Skeletal muscle tissue (tissue), 4 donors: ENCODE data around the gene CDK14. TPM values are rescaled to one million over a fixed set of nuclear protein-coding genes. Genes with fewer than 3 reads are reported as not detected.
"Not testable (repeated sequence)": the region's sequence is repeated elsewhere in the genome, so short reads cannot be mapped to it uniquely, and the experiment has no call there.

ENCODE experiments used
- H3K27ac ChIP-seq: one replicate; pipeline ENCODE4 v1.7.0; 2013; ENCODE audit warnings: mild to moderate bottlenecking, low read depth, low read length, inconsistent platforms
- H3K27me3 ChIP-seq, 3 donors: one replicate each; pipeline ENCODE4 v1.7.0; 2013; ENCODE audit warnings: low read length in 3 of 3; ENCODE audit not compliant: control insufficient read depth in 3 of 3, insufficient read depth in 3 of 3
- H3K36me3 ChIP-seq, 3 donors: one replicate each; pipeline ENCODE4 v1.7.0; 2013; ENCODE audit warnings: low read length in 3 of 3; ENCODE audit not compliant: control insufficient read depth in 3 of 3, insufficient read depth in 3 of 3
- H3K4me1 ChIP-seq, 3 donors: one replicate each; pipeline ENCODE4 v1.7.0; 2013; ENCODE audit warnings: low read length in 3 of 3, mild to moderate bottlenecking in 3 of 3; ENCODE audit not compliant: control insufficient read depth in 3 of 3, insufficient read depth in 3 of 3
- H3K4me3 ChIP-seq, 3 donors: one replicate each; pipeline ENCODE4 v1.7.0; 2013; ENCODE audit warnings: low read length in 3 of 3
- H3K9ac ChIP-seq, 3 donors: one replicate each; pipeline ENCODE4 v1.7.0; 2013; ENCODE audit warnings: low read length in 3 of 3, mild to moderate bottlenecking in 3 of 3, moderate library complexity in 2 of 3, low read depth in 1 of 3
- H3K9me3 ChIP-seq, 3 donors: one replicate each; pipeline ENCODE4 v1.7.0; 2013; ENCODE audit warnings: low read length in 3 of 3; ENCODE audit not compliant: control insufficient read depth in 3 of 3
- total RNA-seq: library from RNA; depleted of rRNA; stranded (reverse); fragments of >200 nt; gene quantifications from one replicate; pipeline ENCODE4 v1.2.3, GENCODE V29; 2014
- donor health status: Osteomylitis.

Gene CDK14
- total RNA-seq, 1 donor from 2014 or later = 25.1 TPM

DNA sequence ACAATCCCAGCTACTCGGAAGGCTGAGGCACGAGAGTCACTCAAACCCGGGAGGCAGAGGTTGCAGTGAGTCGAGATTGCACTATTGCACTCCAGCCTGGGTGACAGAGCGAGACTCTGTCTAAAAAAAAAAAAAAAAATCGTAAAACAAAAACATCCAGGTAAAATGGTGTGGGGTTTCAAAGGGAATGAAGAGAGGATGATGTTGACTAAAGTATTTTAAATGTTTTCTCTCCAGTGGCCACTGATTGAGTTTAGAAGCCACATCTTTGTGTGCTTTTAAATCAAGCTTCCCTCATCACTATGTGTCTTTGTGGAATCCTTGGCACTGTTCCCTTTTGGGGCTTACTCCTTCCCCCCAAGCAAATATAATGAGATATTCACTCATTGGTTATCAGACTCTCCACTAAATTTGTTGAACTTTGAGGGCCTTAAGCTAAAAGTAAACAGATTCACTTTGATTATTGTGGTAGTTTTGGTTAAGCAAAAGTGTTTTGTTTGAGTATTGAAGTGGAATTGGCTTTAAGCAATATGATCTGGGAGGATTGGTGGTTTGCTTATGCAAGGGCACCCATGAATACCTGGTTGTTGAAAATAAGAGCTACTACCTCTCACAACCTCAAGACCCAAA, 162.9 kb downstream of the CDK14 start:
- no peak overlapping the region for H3K27ac ChIP-seq
- H3K9ac ChIP-seq = no peak overlapping the region
- H3K36me3 ChIP-seq = no peaks in the 10 kb centered on the region
- H3K4me3 ChIP-seq = no peak overlapping the region
- H3K9me3 ChIP-seq = no peaks in the 10 kb centered on the region
- H3K4me1 ChIP-seq = no peaks in the 10 kb centered on the region
- H3K27me3 ChIP-seq = no peaks in the 10 kb centered on the region

DNA sequence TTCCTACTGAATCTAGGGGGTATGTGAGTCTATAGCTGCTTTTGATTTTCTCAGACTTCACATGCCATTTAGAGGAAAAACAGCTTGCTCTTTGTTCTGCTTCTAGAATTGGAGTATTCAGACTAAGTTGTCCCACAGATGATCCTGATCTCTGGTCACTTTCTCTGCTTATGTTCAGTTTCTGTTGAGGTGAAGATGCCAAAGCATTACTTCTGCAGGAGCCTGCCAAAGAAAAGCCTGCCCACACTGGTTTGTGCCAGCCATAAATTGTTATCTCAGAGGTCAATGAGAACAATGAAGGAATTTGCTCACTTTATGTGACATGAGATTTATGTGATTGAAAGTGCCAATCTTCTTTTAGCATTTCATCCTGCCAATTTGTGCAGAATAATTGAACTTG, 163.6 kb downstream of the CDK14 start:
- Histone ChIP-seq H3K9ac (no peak overlapping the region), H3K27me3 (no peaks in the 10 kb centered on the region), H3K4me1 (no peaks in the 10 kb centered on the region), H3K9me3 (no peaks in the 10 kb centered on the region), H3K36me3 (no peaks in the 10 kb centered on the region), H3K4me3 (no peak overlapping the region), H3K27ac (no peak overlapping the region)

DNA sequence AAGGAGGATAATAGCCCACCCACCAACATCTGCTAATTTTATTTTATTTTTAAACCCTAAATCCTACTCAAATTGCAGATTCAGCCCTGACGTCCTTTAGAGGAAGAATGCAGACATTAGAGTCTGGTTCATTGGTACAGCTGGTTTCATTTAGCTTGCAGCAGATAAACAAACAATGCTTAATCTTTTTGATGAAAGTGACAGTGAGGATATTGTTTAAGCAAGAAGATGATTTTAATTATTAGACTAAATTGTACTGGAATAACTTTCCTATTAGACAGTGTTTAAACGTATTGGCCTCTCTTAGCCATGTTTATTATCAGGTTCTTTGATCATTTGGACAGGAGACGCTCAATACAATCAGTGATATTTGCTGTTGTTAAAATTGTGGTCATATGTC, 164.8 kb downstream of the CDK14 start:
- Histone ChIP-seq H3K27me3 (no peaks in the 10 kb centered on the region), H3K4me1 (no peaks in the 10 kb centered on the region), H3K4me3 (no peak overlapping the region), H3K9me3 (no peaks in the 10 kb centered on the region), H3K27ac (no peak overlapping the region), H3K36me3 (no peaks in the 10 kb centered on the region), H3K9ac (no peak overlapping the region)

DNA sequence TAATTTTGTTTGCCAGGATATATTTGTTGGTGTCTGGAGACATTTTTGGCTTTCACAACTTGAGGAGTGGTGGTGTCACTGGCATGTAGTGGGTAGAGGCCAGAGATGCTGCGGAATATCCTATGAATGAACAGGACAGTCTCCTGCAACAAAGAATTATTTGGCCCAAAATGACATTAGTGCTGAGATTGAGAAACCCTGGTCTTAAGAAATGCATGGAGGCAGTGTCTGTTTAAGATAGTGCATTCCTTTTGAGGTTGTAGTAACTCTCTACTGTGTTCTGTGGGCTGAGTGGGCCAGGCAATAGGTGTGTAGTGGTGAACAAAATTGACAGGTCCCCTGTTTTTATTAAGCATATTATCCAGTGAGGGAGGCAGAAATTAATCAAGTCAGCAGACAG, 165.5 kb downstream of the CDK14 start:
- Histone ChIP-seq H3K4me1 (peaks cover 0 to 2% (median 1%) of the 10 kb centered on the region in 3 donors), H3K36me3 (no peaks in the 10 kb centered on the region), H3K27ac (no peak overlapping the region), H3K27me3 (no peaks in the 10 kb centered on the region), H3K4me3 (no peak overlapping the region), H3K9ac (no peak overlapping the region), H3K9me3 (no peaks in the 10 kb centered on the region)

DNA sequence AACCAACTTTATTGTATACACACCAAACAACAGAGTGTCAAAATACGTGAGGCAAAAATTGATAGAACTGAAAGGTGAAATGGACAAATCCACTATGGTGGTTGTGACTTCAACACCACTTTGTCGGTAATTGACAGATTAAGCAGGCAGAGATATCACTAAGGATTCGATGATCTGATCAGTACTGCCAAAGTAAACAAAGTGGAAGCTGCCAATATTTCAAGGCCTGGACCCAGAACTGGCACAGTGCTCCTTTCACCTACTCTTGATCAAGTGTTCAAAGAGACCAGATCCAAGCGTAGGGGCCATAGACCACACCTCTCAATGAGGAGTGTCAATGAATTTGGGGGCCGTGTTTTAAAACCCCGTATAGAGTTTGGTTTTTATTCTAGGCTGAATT, 167.0 kb downstream of the CDK14 start:
- H3K4me1 ChIP-seq = peaks cover 0 to 9% (median 2%) of the 10 kb centered on the region in 3 donors
- H3K9me3 ChIP-seq = no peaks in the 10 kb centered on the region
- H3K9ac ChIP-seq = no peak overlapping the region
- H3K27ac ChIP-seq = no peak overlapping the region
- no peaks in the 10 kb centered on the region for H3K27me3 ChIP-seq
- no peaks in the 10 kb centered on the region for H3K36me3 ChIP-seq
- H3K4me3 ChIP-seq = no peak overlapping the region

DNA sequence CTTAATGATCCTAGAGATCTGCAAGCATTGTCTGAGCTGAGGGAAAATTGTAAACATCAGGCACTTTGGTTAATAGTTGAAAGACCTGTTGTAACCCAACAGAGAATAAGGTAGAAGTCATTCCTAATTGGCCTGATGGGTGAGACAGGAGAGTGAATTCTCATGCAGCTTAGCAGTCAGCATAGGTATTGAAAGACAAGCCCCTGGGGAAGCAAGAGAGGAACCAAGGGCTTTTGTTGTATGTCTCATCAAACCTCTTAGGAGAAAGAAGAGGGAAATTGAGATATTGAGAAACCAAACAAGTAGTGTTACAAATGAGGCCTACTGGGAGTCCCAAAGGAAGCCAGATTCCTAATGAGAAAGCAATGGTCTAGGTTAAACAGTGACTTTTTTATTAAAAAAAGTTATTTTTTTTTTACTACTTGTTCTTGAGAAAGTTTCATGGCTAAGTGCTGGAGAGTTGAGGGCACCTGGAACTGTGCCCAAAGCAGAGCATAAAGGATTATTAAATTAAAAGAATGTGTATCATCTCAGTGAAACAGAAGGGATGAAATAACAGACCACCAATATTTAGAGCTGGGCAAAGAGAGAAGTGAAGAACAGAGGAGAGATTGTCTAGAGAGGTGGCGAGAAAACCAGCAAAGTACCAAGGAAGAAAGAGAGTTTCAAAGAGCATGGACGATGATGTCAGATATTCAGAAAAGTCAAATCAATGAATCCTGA, 168.9 kb downstream of the CDK14 start:
- Histone ChIP-seq H3K4me3 (no peak overlapping the region), H3K27me3 (no peaks in the 10 kb centered on the region), H3K36me3 (no peaks in the 10 kb centered on the region), H3K4me1 (peaks cover 0 to 9% (median 2%) of the 10 kb centered on the region in 3 donors), H3K9ac (no peak overlapping the region), H3K9me3 (no peaks in the 10 kb centered on the region), H3K27ac (no peak overlapping the region)

DNA sequence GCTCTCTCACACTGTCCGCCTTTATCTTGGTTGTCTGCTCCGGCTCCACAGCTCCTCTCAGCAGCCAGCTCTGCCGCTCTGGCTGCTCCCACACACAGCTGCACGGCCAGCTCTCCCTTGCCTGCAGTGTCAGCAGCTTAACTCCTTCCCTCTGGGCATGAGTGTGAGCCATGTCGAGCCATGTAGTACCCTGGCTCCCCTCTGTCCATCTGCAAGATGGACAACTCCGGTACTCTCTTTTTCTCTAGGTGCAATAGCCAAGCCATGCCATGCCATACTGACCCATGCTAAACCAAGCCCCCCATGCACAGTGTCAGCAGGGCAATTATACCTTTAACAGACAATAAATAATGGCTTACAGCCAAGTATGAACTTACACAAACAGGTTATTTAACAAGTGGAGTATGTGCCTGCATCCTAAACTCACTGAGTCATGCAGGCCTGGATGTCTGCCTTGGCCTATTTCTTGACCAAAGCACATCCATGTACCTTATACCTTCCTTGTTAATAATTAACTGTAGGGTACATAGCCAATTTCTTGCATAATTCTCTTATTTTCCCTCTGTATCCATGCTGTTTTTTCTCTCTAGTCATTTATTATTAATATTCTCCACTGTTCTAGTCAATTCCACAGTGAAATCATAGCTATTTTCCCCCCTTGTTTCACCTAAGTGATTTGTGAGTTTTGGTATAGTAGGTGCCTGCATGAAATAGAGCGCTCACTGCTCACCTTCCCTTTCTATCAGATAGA, 170.9 kb downstream of the CDK14 start:
- Histone ChIP-seq H3K27ac (peak overlapping the region; percentile 36), H3K4me3 (peak overlapping the region in 1 of 3 donors; percentile 23), H3K4me1 (peaks cover 0 to 9% (median 2%) of the 10 kb centered on the region in 3 donors), H3K27me3 (no peaks in the 10 kb centered on the region), H3K9ac (peak overlapping the region in 2 of 3 donors; percentile 43 to 47), H3K36me3 (no peaks in the 10 kb centered on the region), H3K9me3 (no peaks in the 10 kb centered on the region)

DNA sequence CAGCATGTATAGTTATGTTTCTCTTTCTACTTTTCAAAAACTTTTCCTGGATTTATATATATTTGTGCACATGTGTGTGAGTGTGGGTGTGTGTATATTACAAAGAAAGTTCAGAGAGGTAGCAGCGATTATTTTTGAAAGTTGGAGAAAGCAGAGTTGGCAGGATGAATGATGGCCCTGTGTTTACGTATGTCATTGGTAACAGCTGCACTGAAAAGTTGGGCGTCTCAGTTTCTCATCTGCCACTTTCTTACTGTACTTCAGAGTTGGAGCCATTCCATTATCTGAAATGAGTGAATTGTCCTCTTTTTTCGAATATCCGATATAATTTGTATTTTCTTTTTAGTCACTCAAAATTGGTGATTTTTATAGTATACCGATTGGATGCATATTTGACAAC, 172.2 kb downstream of the CDK14 start:
- Histone ChIP-seq H3K4me1 (peaks cover 0 to 9% (median 2%) of the 10 kb centered on the region in 3 donors), H3K9ac (no peak overlapping the region), H3K36me3 (no peaks in the 10 kb centered on the region), H3K9me3 (no peaks in the 10 kb centered on the region), H3K27me3 (no peaks in the 10 kb centered on the region), H3K4me3 (no peak overlapping the region), H3K27ac (no peak overlapping the region)

DNA sequence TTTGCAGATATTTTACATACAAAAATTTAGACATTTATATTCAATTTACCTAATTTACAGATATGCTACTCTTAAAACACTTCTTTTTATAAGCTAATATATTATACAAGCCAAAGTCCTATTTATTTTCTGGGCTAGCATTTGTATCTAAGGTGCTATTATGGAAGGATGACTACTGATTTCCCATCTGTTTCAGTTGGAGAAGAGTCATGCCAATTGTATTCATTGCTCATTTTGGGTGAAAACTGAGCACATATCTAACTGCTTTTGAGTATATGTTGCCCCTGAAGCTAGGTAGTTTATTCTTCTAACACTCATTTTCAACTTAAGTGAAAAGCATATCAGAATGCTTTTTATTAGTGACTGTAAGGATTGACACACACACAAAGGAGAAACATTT, 172.9 kb downstream of the CDK14 start:
- no peaks in the 10 kb centered on the region for H3K36me3 ChIP-seq
- no peak overlapping the region for H3K27ac ChIP-seq
- H3K9me3 ChIP-seq = no peaks in the 10 kb centered on the region
- H3K9ac ChIP-seq = no peak overlapping the region
- H3K27me3 ChIP-seq = no peaks in the 10 kb centered on the region
- H3K4me3 ChIP-seq = no peak overlapping the region
- H3K4me1 ChIP-seq = peaks cover 0 to 9% (median 2%) of the 10 kb centered on the region in 3 donors

DNA sequence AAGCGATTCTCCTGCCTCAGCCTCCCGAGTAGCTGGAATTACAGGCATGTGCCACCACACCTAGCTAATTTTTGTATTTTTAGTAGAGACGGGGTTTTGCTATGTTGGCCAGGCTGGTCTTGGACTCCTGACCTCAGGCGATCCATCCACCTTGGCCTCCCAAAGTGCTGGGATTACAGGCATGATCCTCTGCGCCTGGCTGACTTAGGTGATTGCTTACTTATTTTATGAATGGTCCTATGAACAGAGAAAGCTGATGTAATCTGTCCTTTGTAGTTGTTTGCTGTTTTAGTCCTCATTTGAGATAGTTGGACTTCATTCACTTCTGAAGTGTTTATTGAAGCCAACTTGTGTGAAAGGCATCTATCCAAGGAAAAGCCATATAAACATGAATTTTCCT, 173.4 kb downstream of the CDK14 start:
- not testable (repeated sequence) for H3K27me3 ChIP-seq, H3K4me3 ChIP-seq, H3K27ac ChIP-seq, H3K36me3 ChIP-seq, H3K9me3 ChIP-seq, H3K4me1 ChIP-seq, H3K9ac ChIP-seq
